ENCODE data around the gene CEP170B.

- TF ChIP-seq ZFP3 (CRISPR knock-in tag; IDR thresholded peaks at IDR 0.05) (no peak), ARNTL (CRISPR knock-in tag; IDR thresholded peaks at IDR 0.05; ENCODE audit: borderline replicate concordance, low read depth) (no peak), PATZ1 (CRISPR knock-in tag; IDR thresholded peaks at IDR 0.05; ENCODE audit: borderline replicate concordance) (no peak), PPARA (CRISPR knock-in tag; IDR thresholded peaks at IDR 0.05; ENCODE audit: borderline replicate concordance) (no peak), TSHZ2 (CRISPR knock-in tag; IDR thresholded peaks at IDR 0.05) (no peak), CSRNP3 (CRISPR knock-in tag; IDR thresholded peaks at IDR 0.05) (no peak), CREB5 (CRISPR knock-in tag; IDR thresholded peaks at IDR 0.05; ENCODE audit: low read depth) (no peak), SNAI2 (CRISPR knock-in tag; IDR thresholded peaks at IDR 0.05) (no peak), ZNF70 (CRISPR knock-in tag; IDR thresholded peaks at IDR 0.05) (no peak), POU6F1 (CRISPR knock-in tag; IDR thresholded peaks at IDR 0.05; ENCODE audit: borderline replicate concordance, low read depth) (no peak), ESRRG (CRISPR knock-in tag; IDR thresholded peaks at IDR 0.05) (no peak), ZFP30 (CRISPR knock-in tag; IDR thresholded peaks at IDR 0.05) (no peak), TOX (CRISPR knock-in tag; IDR thresholded peaks at IDR 0.05; ENCODE audit: borderline replicate concordance) (no peak), ZNF8 (CRISPR knock-in tag; IDR thresholded peaks at IDR 0.05) (no peak)
Measured at GRCh38 chr14:104820669-104821228, 44.3 kb upstream of the CEP170B start.

Data from SK-N-SH treated with all-trans-retinoic acid at 6 μM for 48 hours (cell line).